NB4 (cell line): ENCODE results near the gene RABL6.

ENCODE experiments used
- DNase-seq: peaks from one replicate; pipeline ENCODE4 v3.0.0; 2010; ENCODE audit warnings: low read depth
- H3K4me3 ChIP-seq: one replicate; pipeline ENCODE4 v1.5.1; 2011; ENCODE audit warnings: mild to moderate bottlenecking, low read depth, low read length, moderate library complexity
- CTCF ChIP-seq: IDR thresholded peaks from one replicate; pipeline ENCODE4 v1.5.1; 2012; ENCODE audit warnings: low read depth, low read length
- MYC ChIP-seq: IDR thresholded peaks from 2 replicates; pipeline ENCODE4 v1.6.1; 2011; ENCODE audit warnings: low read depth, low read length
- POLR2A ChIP-seq: IDR thresholded peaks from 2 replicates; pipeline ENCODE4 v1.6.1; 2011; ENCODE audit warnings: mild to moderate bottlenecking; ENCODE audit not compliant: insufficient read length; ENCODE audit errors: extremely low read depth
- TF ChIP-seq, protein P1 (sequence below): IDR thresholded peaks from 2 replicates; pipeline ENCODE4 v1.6.1; 2011; ENCODE audit warnings: low read depth, low read length

The RABL6 gene

GRCh38 chr9:136849038-136849959, 41.6 kb downstream of the RABL6 start, which contains the start of gene PHPT1:
Gene PHPT1, plus strand, starts transcription at chr9:136849409. Its CDS starts 22 bp downstream, at chr9:136849431.
- TF ChIP-seq, protein P1, sequence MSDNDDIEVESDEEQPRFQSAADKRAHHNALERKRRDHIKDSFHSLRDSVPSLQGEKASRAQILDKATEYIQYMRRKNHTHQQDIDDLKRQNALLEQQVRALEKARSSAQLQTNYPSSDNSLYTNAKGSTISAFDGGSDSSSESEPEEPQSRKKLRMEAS: peak; percentile 94
- TF ChIP-seq CTCF: no peak
- peak; percentile 83 for TF ChIP-seq POLR2A
- TF ChIP-seq MYC: peak; percentile 78
- peak within 1 kb of the TSS; percentile 92 for H3K4me3 ChIP-seq
- DNase-seq: peak; percentile 99

DNA sequence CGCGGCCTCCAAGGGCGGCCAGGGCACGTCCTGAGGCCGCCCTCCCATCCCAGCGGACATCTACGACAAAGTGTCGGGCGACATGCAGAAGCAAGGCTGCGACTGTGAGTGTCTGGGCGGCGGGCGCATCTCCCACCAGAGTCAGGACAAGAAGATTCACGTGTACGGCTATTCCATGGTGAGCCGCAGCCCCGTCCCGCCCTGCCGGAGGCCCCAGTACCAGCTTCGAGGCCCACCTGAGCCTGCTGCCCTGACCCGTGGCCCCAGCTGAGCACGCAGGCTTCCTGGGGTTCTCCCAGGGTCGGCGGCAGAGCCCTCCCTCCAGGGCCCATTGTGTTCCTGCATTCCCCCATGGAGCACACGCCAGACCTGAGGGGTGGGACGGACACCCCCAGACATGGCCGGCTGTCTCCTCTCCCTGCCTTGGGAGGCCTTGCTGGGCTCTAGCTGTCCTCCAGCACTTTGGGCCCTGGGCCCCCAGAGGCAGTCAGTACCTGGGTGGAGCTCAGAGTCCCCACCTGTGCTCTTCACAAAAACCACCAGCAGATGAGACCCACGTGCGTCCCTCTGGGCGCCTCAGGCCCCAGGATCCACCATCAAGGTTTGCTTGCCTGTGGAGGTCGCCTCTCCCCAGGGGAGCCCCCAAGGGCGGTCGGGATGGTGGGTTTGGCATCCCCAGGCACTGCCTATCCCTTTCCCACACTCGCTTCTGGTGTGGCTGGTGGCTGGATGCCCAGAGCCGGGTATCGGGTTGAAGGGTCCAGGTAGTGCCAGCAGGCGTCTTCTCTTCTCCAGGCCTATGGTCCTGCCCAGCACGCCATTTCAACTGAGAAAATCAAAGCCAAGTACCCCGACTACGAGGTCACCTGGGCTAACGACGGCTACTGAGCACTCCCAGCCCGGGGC, 42.5 kb downstream of the RABL6 start:
- peak overlapping the region; percentile 59 for H3K4me3 ChIP-seq
- DNase-seq: no peak
- TF ChIP-seq MYC (no peak), CTCF (no peak), POLR2A (no peak)
- TF ChIP-seq, protein P1: no peak

GRCh38 chr9:136850866-136851775, 43.4 kb downstream of the RABL6 start:
- no peak overlapping the region for H3K4me3 ChIP-seq
- TF ChIP-seq POLR2A: no peak
- no peak for TF ChIP-seq MYC
- no peak for TF ChIP-seq CTCF
- TF ChIP-seq, protein P1: no peak
- DNase-seq: no peak

DNA sequence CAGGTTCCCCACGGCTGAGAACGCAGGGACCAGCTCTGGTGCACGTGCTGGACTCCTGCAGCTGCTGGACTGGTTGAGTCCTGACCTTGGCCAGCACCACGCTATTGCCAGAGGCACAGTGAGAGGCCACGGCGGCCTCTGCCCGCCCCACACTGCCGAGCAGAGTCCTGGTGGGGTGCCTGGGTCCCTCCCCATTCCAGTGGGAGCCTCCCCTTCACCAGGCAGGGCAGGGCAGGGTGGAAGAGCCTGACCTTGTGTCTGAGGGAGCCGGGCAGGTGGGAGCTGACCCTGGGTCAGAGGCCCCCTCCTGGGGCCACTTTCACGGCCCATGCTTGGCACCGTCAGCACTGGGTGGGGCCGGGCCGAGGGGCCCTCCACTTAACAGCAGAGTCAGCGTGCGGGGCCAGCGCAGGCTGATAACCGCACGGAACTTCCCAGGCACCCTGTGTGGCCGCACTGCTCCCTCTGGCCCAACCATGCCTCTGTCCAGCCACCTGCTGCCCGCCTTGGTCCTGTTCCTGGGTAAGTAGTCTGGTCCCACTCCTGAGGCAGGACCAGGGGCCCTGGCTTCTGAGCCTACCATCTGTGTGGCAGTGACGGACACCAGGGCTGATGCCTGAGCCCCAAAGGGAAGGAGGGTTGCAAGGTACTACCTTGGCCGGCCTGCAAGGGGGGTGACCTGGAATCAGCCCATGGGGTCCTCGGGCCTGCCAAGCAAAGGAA, 44.4 kb downstream of the RABL6 start, which contains the start of gene MAMDC4:
Gene MAMDC4, plus strand, starts transcription at position 406 of the 723 bp plus-strand sequence. Its CDS starts 71 bp downstream, at position 477.
- H3K4me3 ChIP-seq: no peak within 1 kb of the TSS
- TF ChIP-seq CTCF (no peak), POLR2A (no peak), MYC (no peak)
- TF ChIP-seq, protein P1: no peak
- DNase-seq: no peak
